Endothelial cell of umbilical vein (primary cell): ENCODE measurements around the gene TAGLN. TPM values are rescaled to one million over a fixed set of nuclear protein-coding genes. Genes with fewer than 3 reads are reported as not detected.

Source experiments
- BruUV-seq: library from RNA; stranded (reverse); fragments of 400-500 nt; replicated peaks from 2 replicates; lab custom pipeline; 2021; lab: Mats Ljungman, UMichigan
- CTCF ChIA-PET: fragments of 300-600, 350-600 bp; sonication (Branson Sonifier 250); formaldehyde crosslinking; loops from one replicate; lab custom pipeline; 2021; ENCODE audit warnings: antibody characterized with exemption, inconsistent platforms; lab: Charles Lee
- POLR2A ChIA-PET: fragments of 300-600, 350-600 bp; sonication (Branson Sonifier 250); formaldehyde crosslinking; loops from one replicate; lab custom pipeline; 2021; ENCODE audit warnings: antibody characterized with exemption, inconsistent platforms; lab: Charles Lee
- DNase-seq: peaks from one replicate; pipeline ENCODE4 v3.0.0-alpha.2; 2011; ENCODE audit warnings: low read depth, low spot score
- FAIRE-seq: peaks from 2 replicates; lab custom pipeline; 2011; peaks lifted over from hg19 to GRCh38; lab: Jason Lieb, UNC
- H2AFZ ChIP-seq: 2 replicates; pipeline ENCODE4 v1.6.0; 2012; ENCODE audit warnings: low read depth, low read length, control low read depth, inconsistent platforms
- H3K27ac ChIP-seq: 2 replicates; pipeline ENCODE4 v1.5.1; 2011; ENCODE audit warnings: low read depth, mild to moderate bottlenecking, control low read depth, low read length, moderate library complexity; ENCODE audit not compliant: insufficient read depth
- H3K27me3 ChIP-seq, 2 experiments: 2 replicates each; pipeline versions ENCODE4 v1.6.0 to v1.6.1; 2011; ENCODE audit warnings: low read length in 2 of 2, mixed read lengths in 1 of 2; ENCODE audit not compliant: control insufficient read depth in 2 of 2, insufficient read depth in 2 of 2
- H3K36me3 ChIP-seq, 2 experiments: 2 replicates in 1 of 2; 3 replicates in 1 of 2; pipeline ENCODE4 v1.5.1; 2011; ENCODE audit warnings: low read length in 2 of 2, mild to moderate bottlenecking in 1 of 2, moderate library complexity in 1 of 2; ENCODE audit not compliant: control insufficient read depth in 2 of 2, insufficient read depth in 2 of 2; ENCODE audit errors: extremely low read depth in 1 of 2
- H3K4me1 ChIP-seq: 3 replicates; pipeline ENCODE4 v1.5.1; 2011; ENCODE audit warnings: mild to moderate bottlenecking, low read length; ENCODE audit not compliant: control insufficient read depth, insufficient read depth; ENCODE audit errors: extremely low read depth
- H3K4me2 ChIP-seq: 2 replicates; pipeline ENCODE4 v1.6.1; 2011; ENCODE audit warnings: low read length, control low read depth, mixed read lengths; ENCODE audit not compliant: insufficient read depth
- H3K4me3 ChIP-seq, 3 experiments: fragments of 200-600 bp in 1 of 3; sonication (generic), shearing (Covaris generic) in 1 of 3; replicated peaks in 1 of 3; 2 replicates each; pipeline ENCODE4 v1.5.1; 2011 to 2016; ENCODE audit warnings: control low read depth in 3 of 3, low read length in 3 of 3, mild to moderate bottlenecking in 2 of 3, inconsistent platforms in 1 of 3, low read depth in 1 of 3, moderate library complexity in 1 of 3; ENCODE audit not compliant: insufficient read depth in 1 of 3
- H3K79me2 ChIP-seq: 2 replicates; pipeline ENCODE4 v1.6.0; 2012; ENCODE audit warnings: low read length, inconsistent platforms; ENCODE audit not compliant: control insufficient read depth, insufficient read depth
- H3K9ac ChIP-seq: replicated peaks from 2 replicates; pipeline ENCODE3; 2011; ENCODE audit warnings: low read length, control low read depth; ENCODE audit not compliant: insufficient read depth; ENCODE audit errors: extremely low read depth
- H3K9me1 ChIP-seq: replicated peaks from 3 replicates; pipeline ENCODE4 v1.6.0; 2011; ENCODE audit warnings: mild to moderate bottlenecking, low read length; ENCODE audit not compliant: control insufficient read depth, insufficient read depth; ENCODE audit errors: extremely low read depth
- H3K9me3 ChIP-seq: replicated peaks from 2 replicates; pipeline ENCODE4 v1.5.1; 2012; ENCODE audit warnings: low read length, inconsistent platforms; ENCODE audit not compliant: control insufficient read depth, insufficient read depth
- H4K20me1 ChIP-seq: replicated peaks from 2 replicates; pipeline ENCODE3; 2011; ENCODE audit warnings: mild to moderate bottlenecking, low read length; ENCODE audit not compliant: control insufficient read depth, insufficient read depth; ENCODE audit errors: extremely low read depth
- CTCF ChIP-seq, 2 donors: IDR thresholded peaks; 1 replicate in 1 of 2; 2 replicates in 1 of 2; pipeline ENCODE4 v1.5.1; 2011; ENCODE audit warnings: low read length in 2 of 2, mild to moderate bottlenecking in 2 of 2, moderate library complexity in 2 of 2, control low read depth in 1 of 2, inconsistent platforms in 1 of 2, low read depth in 1 of 2; ENCODE audit not compliant: insufficient read depth in 1 of 2; ENCODE audit errors: extremely low read depth in 1 of 2
- EZH2 ChIP-seq: IDR thresholded peaks from 2 replicates; pipeline ENCODE4 v1.6.1; 2012; ENCODE audit warnings: borderline replicate concordance, low read depth, mild to moderate bottlenecking, moderate library complexity, low read length, inconsistent platforms; ENCODE audit not compliant: severe bottlenecking
- FOS ChIP-seq: IDR thresholded peaks from 2 replicates; pipeline ENCODE4 v1.6.1; 2011; ENCODE audit warnings: mild to moderate bottlenecking, low read length, moderate library complexity, borderline replicate concordance; ENCODE audit not compliant: insufficient read depth
- GATA2 ChIP-seq: IDR thresholded peaks from 2 replicates; pipeline ENCODE4 v1.7.0; 2011; ENCODE audit warnings: low read depth, mild to moderate bottlenecking, moderate library complexity, mixed read lengths, low read length; ENCODE audit not compliant: insufficient read length, insufficient read depth
- JUN ChIP-seq: IDR thresholded peaks from 2 replicates; pipeline ENCODE4 v1.6.1; 2011; ENCODE audit warnings: borderline replicate concordance, low read depth; ENCODE audit not compliant: insufficient read length, insufficient read depth
- MAX ChIP-seq: IDR thresholded peaks from 2 replicates; pipeline ENCODE4 v1.6.1; 2011; ENCODE audit not compliant: insufficient read depth, insufficient read length
- MYC ChIP-seq: IDR thresholded peaks from one replicate; pipeline ENCODE4 v1.6.1; 2011; ENCODE audit warnings: mild to moderate bottlenecking, low read depth, low read length
- POLR2A ChIP-seq: IDR thresholded peaks from 2 replicates; pipeline ENCODE4 v1.6.1; 2012; ENCODE audit warnings: low read depth, mild to moderate bottlenecking, control low read depth, low read length
- POLR2AphosphoS5 ChIP-seq: IDR thresholded peaks from 2 replicates; pipeline ENCODE4 v1.6.1; 2012; ENCODE audit warnings: low read depth, mild to moderate bottlenecking, control low read depth, low read length, moderate library complexity; ENCODE audit not compliant: insufficient read depth
- dilution Hi-C: fragments of 300-500 bp; cut with MboI; formaldehyde crosslinking; loops from one replicate; pipeline ENCODE4 v1.15.0; 2019; ENCODE audit warnings: low sequenced_read_pairs; ENCODE audit not compliant: extremely low pct_ligation_motif_present
- intact Hi-C: fragments of 100-400 bp; cut with micrococcal nuclease; formaldehyde crosslinking; loops from one replicate; pipeline ENCODE4 v1.10.0; 2022
- polyA plus RNA-seq, 4 experiments: library from polyadenylated mRNA; depleted of rRNA in 3 of 4; stranded (reverse) in 3 of 4; unstranded in 1 of 4; fragments of >200 nt; gene quantifications; 2 replicates each; pipeline versions ENCODE4 v1.2.1 to v1.2.3, GENCODE V29; 2011 to 2012; ENCODE audit warnings: missing spikeins in 1 of 4
- total RNA-seq: library from RNA; stranded (reverse); gene quantifications from 2 replicates; pipeline ENCODE4 v1.2.3, GENCODE V29; 2021

TAGLN gene
- total and polyA plus RNA-seq, 2 donors (not counting 3 experiments of a cell fraction or from before 2014, with no cell fraction given): 20.8 to 113 TPM

- no peak overlapping the region for H3K4me3 ChIP-seq
- BruUV-seq: no TSS peak
- CTCF ChIA-PET: interaction anchor here (1.5 kb wide), 1 partner anchor 17 kb away, joined by 4 read pairs; no protein-coding TSS in a partner anchor
- TF ChIP-seq CTCF (IDR thresholded peaks at IDR 0.05; ENCODE audit: extremely low read depth in 1 of 2, insufficient read depth in 1 of 2, low read depth in 1 of 2, low read length in 2 of 2) (no peak), MYC (no peak), FOS (no peak), JUN (no peak), EZH2 (no peak), GATA2 (no peak), MAX (no peak), POLR2A (no peak), POLR2AphosphoS5 (no peak)
- no peaks in the 10 kb centered on the region for H3K27me3 ChIP-seq
- H3K36me3 ChIP-seq: peaks cover 2 to 4% of the 10 kb centered on the region in 2 experiments
- H3K9me3 ChIP-seq: no peaks in the 10 kb centered on the region
- H3K79me2 ChIP-seq: no peaks in the 10 kb centered on the region
- H3K4me2 ChIP-seq: no peak overlapping the region
- dilution Hi-C loops: no loop called here
- H3K9ac ChIP-seq: no peak overlapping the region
- H3K27ac ChIP-seq: no peak overlapping the region
- no peaks in the 10 kb centered on the region for H3K4me1 ChIP-seq
- intact Hi-C loops: no loop called here
- POLR2A ChIA-PET: no interaction called here
- FAIRE-seq: no peak
- H4K20me1 ChIP-seq: no peaks in the 10 kb centered on the region
- no peak for DNase-seq
- no peaks in the 10 kb centered on the region for H3K9me1 ChIP-seq
- H2AFZ ChIP-seq: no peak overlapping the region
These were observed 57.4 kb downstream of the TAGLN start for GRCh38 chr11:117256573-117256972.

Other genes with a start within 250 kb of the TAGLN start
- 20.6 and 21.3 TPM in 2 replicates for gene SIK3, start 100.9 kb upstream of the TAGLN start, total RNA-seq
- 9.0 and 10.3 TPM in 2 replicates for gene SIK3, start 100.9 kb upstream of the TAGLN start, polyA plus RNA-seq
- gene PAFAH1B2, start 55.1 kb upstream of the TAGLN start, total RNA-seq: 128 and 130 TPM in 2 replicates
- 29.1 and 34.2 TPM in 2 replicates for gene PAFAH1B2, start 55.1 kb upstream of the TAGLN start, polyA plus RNA-seq
- gene SIDT2, start 20.6 kb upstream of the TAGLN start, total RNA-seq: 26.0 and 28.7 TPM in 2 replicates
- gene SIDT2, start 20.6 kb upstream of the TAGLN start, polyA plus RNA-seq: 34.5 and 37.5 TPM in 2 replicates
- gene PCSK7, start 32.7 kb downstream of the TAGLN start, total RNA-seq: 68.0 and 72.7 TPM in 2 replicates
- gene PCSK7, start 32.7 kb downstream of the TAGLN start, polyA plus RNA-seq: 40.8 and 43.2 TPM in 2 replicates
- 26.1 and 28.2 TPM in 2 replicates for gene RNF214, start 33.3 kb downstream of the TAGLN start, total RNA-seq
- gene RNF214, start 33.3 kb downstream of the TAGLN start, polyA plus RNA-seq: 24.3 and 26.1 TPM in 2 replicates
- gene BACE1-AS, start 92.0 kb downstream of the TAGLN start, total RNA-seq: 6.1 and 7.6 TPM in 2 replicates
- 8.1 and 9.3 TPM in 2 replicates for gene BACE1-AS, start 92.0 kb downstream of the TAGLN start, polyA plus RNA-seq
- 28.8 and 29.3 TPM in 2 replicates for gene BACE1, start 116.9 kb downstream of the TAGLN start, total RNA-seq
- gene BACE1, start 116.9 kb downstream of the TAGLN start, polyA plus RNA-seq: 28.4 and 29.6 TPM in 2 replicates
- 39.5 and 48.4 TPM in 2 replicates for gene CEP164, start 128.5 kb downstream of the TAGLN start, total RNA-seq
- gene CEP164, start 128.5 kb downstream of the TAGLN start, polyA plus RNA-seq: 21.3 and 22.7 TPM in 2 replicates